Stimulated activated CD8-positive, alpha-beta memory T cell treated with anti-CD3 and anti-CD28 coated beads, Interleukin-7, amount 100 ng/mL, for 48 hours (primary cell): ENCODE results near the gene NES.

Experiments
- DNase-seq, 2 donors: peaks; one replicate each; pipeline ENCODE4 v3.0.0-alpha.2; 2020; ENCODE audit warnings: low read depth in 1 of 2; ENCODE audit errors: extremely low read depth in 1 of 2

NES gene

GRCh38 chr1:156626079-156626438, 51.1 kb downstream of the NES start:
- DNase-seq, result no peak

GRCh38 chr1:156625436-156626078, 51.6 kb downstream of the NES start:
- no peak for DNase-seq

- DNase-seq, result no peak
Measured at GRCh38 chr1:156624814-156625435, 52.3 kb downstream of the NES start.

DNA sequence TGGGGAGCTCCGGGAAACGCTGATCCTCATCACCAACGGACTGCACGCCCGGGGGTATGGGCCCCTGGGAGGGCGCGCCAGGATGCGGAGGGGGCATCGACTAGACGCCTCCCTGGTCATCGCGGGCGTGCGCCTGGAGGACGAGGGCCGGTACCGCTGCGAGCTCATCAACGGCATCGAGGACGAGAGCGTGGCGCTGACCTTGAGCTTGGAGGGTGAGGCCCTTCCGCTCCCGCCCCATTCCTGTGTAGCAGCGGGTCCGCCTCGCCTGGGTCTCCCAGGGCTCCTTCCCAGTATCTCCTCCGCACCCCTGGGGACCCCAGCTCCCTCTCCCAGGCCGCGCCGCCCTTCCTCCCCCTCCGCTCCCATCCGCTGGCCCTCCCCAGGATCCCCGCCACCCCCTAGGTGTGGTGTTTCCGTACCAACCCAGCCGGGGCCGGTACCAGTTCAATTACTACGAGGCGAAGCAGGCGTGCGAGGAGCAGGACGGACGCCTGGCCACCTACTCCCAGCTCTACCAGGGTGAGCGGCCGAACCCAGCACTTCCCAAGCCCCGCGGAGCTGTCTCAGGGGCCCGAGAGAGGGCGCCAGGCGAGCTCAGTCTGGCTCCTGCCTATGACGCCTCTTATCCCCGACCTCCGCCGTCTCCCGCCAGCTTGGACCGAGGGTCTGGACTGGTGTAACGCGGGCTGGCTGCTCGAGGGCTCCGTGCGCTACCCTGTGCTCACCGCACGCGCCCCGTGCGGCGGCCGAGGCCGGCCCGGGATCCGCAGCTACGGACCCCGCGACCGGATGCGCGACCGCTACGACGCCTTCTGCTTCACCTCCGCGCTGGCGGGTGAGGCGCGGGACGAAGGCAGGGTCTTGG, 53.0 kb downstream of the NES start:
- no peak for DNase-seq

DNA sequence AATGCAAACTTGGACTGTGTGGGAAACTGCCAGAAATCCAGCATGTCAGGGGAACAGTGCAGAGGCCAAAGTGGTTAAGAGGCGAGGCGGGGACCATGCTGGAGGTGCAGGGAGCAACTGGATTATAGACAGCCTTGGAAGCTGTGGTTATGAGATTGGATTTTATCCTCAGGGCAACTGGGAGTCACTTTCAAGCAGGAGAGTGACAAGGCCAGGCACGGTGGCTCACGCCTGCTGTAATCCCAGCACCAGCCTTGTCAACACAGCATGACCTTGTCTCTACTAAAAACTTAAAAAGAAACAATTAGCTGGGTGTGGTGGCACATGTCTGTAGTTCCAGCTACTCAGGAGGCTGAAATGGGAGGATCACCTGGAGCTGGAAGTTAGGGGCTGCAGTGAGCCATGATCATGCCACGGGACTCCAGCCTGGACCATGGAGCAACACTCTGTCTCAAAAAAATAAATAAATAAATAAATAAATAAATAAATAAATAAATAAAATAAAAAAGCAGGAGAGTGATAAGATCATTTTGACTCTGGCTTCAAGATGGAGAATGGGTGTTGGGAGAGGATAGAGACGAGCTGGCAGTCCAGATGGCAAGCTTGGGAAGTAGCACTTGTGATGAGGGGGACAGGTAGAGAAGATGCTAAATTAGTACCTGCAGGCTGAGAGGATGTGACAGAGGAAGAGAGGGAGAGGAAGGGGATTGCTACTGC, 54.5 kb downstream of the NES start:
- DNase-seq, result no peak

DNA sequence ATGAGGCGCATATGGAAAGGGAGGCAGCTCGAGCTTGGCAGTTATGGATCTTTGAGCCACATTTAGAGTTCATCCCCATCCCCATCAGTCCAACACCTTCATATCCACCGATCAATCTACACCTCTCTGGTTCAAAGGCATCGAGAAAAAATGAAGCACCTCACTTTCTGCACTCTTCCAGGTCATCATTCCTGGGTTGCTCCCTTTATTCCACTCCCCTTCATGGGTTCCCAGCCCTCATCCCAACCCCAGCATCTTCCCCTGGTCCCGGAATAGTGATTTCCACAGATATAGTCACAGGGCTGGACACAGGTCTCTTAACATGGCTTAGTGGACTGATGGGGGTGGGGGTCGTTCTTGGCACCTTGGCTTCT, 57.6 kb downstream of the NES start:
- no peak for DNase-seq

GRCh38 chr1:156618853-156619581, 58.2 kb downstream of the NES start, which contains the start of gene HAPLN2:
Gene HAPLN2, plus strand, starts transcription at chr1:156619415. Its CDS starts 4,076 bp downstream, at chr1:156623491.
- DNase-seq, result no peak
